Right atrium auricular region (tissue), 2 donors: Measurements from ENCODE around the gene CD177. TPM values are rescaled to one million over a fixed set of nuclear protein-coding genes. Genes with fewer than 3 reads are reported as not detected.

ENCODE experiments used
- DNase-seq: peaks from one replicate; pipeline ENCODE4 v3.0.0-alpha.2; 2019; ENCODE audit warnings: low spot score
- H3K27ac ChIP-seq, 2 donors: fragments of 200-600 bp; sonication (generic); 1 replicate in 1 of 2; 2 replicates in 1 of 2; pipeline ENCODE4 v1.5.1; 2016 to 2019
- H3K27me3 ChIP-seq, 2 donors: fragments of 200-600 bp; sonication (generic); one replicate each; pipeline versions ENCODE4 v1.5.1 to v1.6.0; 2017 to 2019
- H3K36me3 ChIP-seq: fragments of 200-600 bp; sonication (generic); one replicate; pipeline ENCODE4 v1.5.1; 2016
- H3K4me1 ChIP-seq, 2 donors: fragments of 200-600 bp; sonication (generic); one replicate each; pipeline versions ENCODE4 v1.5.1 to v1.6.0; 2017 to 2019
- H3K4me3 ChIP-seq, 2 donors: fragments of 200-600 bp; sonication (generic); 1 replicate in 1 of 2; 2 replicates in 1 of 2; pipeline ENCODE4 v1.5.1; 2017 to 2019; ENCODE audit warnings: mild to moderate bottlenecking in 1 of 2, moderate library complexity in 1 of 2
- H3K9me3 ChIP-seq, 2 donors: fragments of 200-600 bp; sonication (generic); one replicate each; pipeline ENCODE4 v1.5.1; 2019
- total RNA-seq, 2 donors: library from RNA; depleted of rRNA; stranded (reverse); fragments of >200 nt; gene quantifications; one replicate each; pipeline ENCODE4 v1.1.0, GENCODE V29; 2016
- TF ChIP-seq, protein P1 (sequence below), 2 donors: fragments of 200-600 bp; sonication (generic); IDR thresholded peaks; one replicate each; pipeline ENCODE4 v1.5.1; 2019; ENCODE audit warnings: antibody characterized with exemption in 2 of 2

CD177 gene, protein sequence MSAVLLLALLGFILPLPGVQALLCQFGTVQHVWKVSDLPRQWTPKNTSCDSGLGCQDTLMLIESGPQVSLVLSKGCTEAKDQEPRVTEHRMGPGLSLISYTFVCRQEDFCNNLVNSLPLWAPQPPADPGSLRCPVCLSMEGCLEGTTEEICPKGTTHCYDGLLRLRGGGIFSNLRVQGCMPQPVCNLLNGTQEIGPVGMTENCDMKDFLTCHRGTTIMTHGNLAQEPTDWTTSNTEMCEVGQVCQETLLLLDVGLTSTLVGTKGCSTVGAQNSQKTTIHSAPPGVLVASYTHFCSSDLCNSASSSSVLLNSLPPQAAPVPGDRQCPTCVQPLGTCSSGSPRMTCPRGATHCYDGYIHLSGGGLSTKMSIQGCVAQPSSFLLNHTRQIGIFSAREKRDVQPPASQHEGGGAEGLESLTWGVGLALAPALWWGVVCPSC
- 1 to 10 TPM in 1 of 2 donors, under 1 TPM in 1; 0.93 to 2.9 TPM for total RNA-seq

DNA sequence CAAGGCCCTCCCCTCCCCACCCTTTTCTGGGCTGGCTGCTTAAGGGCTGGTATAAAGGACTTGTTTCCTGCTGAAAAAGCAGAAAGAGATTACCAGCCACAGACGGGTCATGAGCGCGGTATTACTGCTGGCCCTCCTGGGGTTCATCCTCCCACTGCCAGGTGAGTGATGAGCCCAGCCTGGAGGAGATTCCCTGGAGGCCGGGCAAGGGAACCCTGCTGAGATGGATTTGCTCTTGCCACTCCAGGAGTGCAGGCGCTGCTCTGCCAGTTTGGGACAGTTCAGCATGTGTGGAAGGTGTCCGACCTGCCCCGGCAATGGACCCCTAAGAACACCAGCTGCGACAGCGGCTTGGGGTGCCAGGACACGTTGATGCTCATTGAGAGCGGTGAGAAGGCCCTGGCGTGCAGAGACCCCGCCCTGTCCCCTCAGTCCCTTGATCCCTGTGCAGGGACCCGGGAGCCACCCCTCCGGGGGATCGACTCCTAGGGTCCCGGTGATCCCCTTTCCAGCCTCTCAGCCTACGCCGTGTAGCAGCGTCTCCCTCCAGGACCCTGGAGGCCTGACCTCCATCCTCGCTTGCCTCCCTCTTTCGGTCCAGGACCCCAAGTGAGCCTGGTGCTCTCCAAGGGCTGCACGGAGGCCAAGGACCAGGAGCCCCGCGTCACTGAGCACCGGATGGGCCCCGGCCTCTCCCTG, at the start of gene CD177:
Gene CD177 (plus strand): TSS at position 81 of the 699 bp plus-strand sequence. CDS start 29 bp downstream, at position 110.
- no peak within 1 kb of the TSS for H3K27ac ChIP-seq
- H3K36me3 ChIP-seq = no peaks in the 10 kb centered on the region
- H3K4me3 ChIP-seq = no peak within 1 kb of the TSS
- peaks cover 0 to 8% of the 10 kb centered on the region in 2 donors for H3K4me1 ChIP-seq
- TF ChIP-seq, protein P1, sequence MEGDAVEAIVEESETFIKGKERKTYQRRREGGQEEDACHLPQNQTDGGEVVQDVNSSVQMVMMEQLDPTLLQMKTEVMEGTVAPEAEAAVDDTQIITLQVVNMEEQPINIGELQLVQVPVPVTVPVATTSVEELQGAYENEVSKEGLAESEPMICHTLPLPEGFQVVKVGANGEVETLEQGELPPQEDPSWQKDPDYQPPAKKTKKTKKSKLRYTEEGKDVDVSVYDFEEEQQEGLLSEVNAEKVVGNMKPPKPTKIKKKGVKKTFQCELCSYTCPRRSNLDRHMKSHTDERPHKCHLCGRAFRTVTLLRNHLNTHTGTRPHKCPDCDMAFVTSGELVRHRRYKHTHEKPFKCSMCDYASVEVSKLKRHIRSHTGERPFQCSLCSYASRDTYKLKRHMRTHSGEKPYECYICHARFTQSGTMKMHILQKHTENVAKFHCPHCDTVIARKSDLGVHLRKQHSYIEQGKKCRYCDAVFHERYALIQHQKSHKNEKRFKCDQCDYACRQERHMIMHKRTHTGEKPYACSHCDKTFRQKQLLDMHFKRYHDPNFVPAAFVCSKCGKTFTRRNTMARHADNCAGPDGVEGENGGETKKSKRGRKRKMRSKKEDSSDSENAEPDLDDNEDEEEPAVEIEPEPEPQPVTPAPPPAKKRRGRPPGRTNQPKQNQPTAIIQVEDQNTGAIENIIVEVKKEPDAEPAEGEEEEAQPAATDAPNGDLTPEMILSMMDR (IDR thresholded peaks at IDR 0.05) = no peak
- peaks cover 0 to 5% of the 10 kb centered on the region in 2 donors for H3K27me3 ChIP-seq
- no peak for DNase-seq
- peaks cover 0 to 7% of the 10 kb centered on the region in 2 donors for H3K9me3 ChIP-seq

DNA sequence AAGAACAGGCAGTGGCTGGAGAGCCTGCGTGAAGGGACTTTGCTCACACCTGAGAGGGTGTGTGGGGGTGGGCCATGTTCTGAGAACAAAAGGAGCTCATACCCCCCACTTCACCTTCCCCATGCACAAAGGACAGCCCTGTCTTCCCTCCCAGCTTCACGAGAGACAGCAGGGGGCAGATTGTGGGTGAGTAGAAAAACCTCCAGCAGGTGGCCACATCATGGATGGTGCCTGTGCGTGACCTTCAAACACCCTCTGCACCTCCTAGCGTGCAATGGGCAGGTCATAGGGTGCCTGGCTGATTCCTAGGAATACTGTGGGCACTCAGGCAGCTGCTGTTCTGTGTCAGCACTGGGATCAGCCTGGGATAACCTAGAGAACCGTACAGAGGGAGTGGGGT, 47.8 kb upstream of the CD177 start:
- TF ChIP-seq, protein P1 (IDR thresholded peaks at IDR 0.05) = no peak
- Histone ChIP-seq H3K9me3 (no peaks in the 10 kb centered on the region), H3K27ac (no peak overlapping the region), H3K4me1 (no peaks in the 10 kb centered on the region), H3K4me3 (no peak overlapping the region), H3K27me3 (no peaks in the 10 kb centered on the region), H3K36me3 (no peaks in the 10 kb centered on the region)
- DNase-seq = no peak

DNA sequence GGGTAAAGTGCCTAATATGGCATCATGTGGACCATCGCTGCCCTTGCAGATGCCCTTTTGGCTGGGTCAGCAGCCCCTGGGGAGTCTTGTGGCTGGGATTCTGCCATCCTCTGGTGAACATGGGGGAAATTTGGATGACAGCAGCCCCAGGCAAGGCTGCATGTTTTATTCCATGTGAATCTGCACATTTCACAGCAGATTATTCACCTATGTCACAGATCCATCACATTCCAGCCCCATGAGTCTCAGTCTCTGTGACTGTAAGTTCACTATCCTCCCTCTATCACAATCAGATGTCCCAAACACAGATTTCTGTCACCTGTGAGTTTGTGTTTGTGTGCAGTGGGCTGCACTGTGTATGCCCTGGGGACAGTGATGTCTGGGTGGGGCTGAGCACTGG, 47.4 kb upstream of the CD177 start:
- Histone ChIP-seq H3K9me3 (no peaks in the 10 kb centered on the region), H3K27ac (no peak overlapping the region), H3K36me3 (no peaks in the 10 kb centered on the region), H3K4me1 (no peaks in the 10 kb centered on the region), H3K4me3 (no peak overlapping the region), H3K27me3 (no peaks in the 10 kb centered on the region)
- TF ChIP-seq, protein P1 (IDR thresholded peaks at IDR 0.05) = no peak
- DNase-seq = no peak

DNA sequence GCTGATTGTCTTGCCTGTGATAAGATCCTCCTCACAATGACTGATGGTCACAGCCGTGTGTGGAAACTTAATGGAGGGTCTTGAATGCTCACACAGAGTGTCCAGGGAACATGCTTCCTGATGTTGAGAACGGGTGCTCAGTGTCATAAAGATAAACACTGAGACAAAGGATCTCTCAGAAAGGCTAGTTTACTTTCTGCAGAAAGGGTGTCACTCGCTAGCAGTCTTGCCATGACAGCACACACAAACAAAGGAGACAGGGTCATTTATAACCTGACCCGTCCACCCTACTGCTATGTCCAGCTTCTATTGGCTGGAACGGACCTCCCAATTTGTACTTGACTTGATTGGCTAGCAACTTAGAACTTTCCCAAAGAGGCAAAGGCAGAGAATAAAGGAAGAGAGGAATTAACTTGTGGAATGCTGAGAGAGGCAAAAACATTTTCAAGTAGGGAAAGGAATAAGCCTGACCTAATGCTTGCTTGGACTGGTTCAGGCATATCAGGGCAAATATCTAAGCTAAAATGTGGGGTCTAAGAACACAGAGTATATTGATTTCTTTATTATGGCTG, 45.2 kb upstream of the CD177 start:
- Histone ChIP-seq H3K9me3 (no peaks in the 10 kb centered on the region), H3K4me3 (no peak overlapping the region), H3K36me3 (no peaks in the 10 kb centered on the region), H3K27ac (no peak overlapping the region), H3K27me3 (no peaks in the 10 kb centered on the region), H3K4me1 (no peaks in the 10 kb centered on the region)
- TF ChIP-seq, protein P1 (IDR thresholded peaks at IDR 0.05) = no peak
- no peak for DNase-seq

DNA sequence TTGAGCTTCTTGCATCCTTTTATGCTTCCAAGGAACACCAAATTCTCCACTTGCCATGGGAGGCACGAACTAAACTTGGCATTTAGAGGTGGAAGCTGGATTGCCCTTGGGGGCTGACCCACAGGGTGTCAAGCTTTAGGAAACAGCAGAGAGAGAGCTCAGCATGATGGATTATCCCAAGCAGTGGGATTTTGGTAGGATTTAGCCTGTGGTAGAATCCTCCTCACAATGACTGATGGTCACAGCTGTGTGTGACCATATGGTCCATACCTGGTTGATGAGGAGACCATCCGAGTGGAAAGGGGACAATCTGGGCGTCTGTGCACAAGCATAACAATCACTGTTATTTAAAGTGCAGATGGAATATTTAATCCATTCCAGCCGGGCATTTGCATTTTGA, 44.0 kb upstream of the CD177 start:
- no peak overlapping the region for H3K27ac ChIP-seq
- H3K9me3 ChIP-seq = no peaks in the 10 kb centered on the region
- H3K4me1 ChIP-seq = no peaks in the 10 kb centered on the region
- no peaks in the 10 kb centered on the region for H3K36me3 ChIP-seq
- DNase-seq = no peak
- TF ChIP-seq, protein P1 (IDR thresholded peaks at IDR 0.05) = no peak
- H3K27me3 ChIP-seq = no peaks in the 10 kb centered on the region
- no peak overlapping the region for H3K4me3 ChIP-seq
